ENCODE results near the gene WDR93. TPM values are rescaled to one million over a fixed set of nuclear protein-coding genes. Genes with fewer than 3 reads are reported as not detected.
"Not testable (repeated sequence)": the region's sequence is repeated elsewhere in the genome, so short reads cannot be mapped to it uniquely, and the experiment has no call there.

The WDR93 gene
- total RNA-seq, 1 donor from 2014 or later, result not detected

DNA sequence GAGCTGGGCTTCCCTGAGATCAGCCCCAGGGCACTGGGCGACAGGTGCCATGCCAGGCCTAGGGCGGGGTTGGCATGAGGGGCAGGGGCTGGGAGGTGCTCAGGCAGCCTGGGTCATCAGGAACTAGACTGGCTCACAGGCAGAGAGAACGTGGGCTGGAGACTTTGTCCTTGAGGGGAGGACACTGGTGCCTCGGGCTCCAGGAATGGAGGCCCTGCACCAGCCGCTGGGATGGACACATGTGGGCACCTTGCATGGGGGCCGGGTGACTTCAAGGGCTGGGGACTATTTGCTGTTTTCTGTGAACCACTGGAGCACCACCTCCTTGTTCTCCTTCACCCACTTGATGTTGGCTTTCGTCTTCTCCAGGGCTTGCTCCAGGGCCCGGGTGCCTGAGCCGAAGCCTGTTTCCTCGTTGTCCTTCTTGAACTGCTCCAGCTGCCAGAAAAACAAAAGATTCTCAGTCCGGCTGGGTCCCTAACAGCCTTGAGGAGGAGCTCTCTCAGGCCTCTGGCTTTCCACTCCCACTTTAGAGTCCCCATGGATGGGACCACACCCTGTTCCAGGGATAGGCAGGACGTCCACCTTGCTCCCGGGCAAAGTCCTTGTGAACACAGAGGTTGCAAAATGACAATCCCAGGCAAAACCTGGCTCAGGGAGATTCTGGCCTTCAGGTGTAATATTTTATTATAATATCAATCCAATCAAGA is 94.6 kb downstream of the WDR93 start:
- Mint-ChIP-seq H3K36me3 (ENCODE audit: unreplicated experiment) (peaks cover 10% of the 10 kb centered on the region), H3K4me3 (ENCODE audit: unreplicated experiment) (no peak overlapping the region), H3K27me3 (ENCODE audit: unreplicated experiment) (peaks cover 6% of the 10 kb centered on the region), H3K4me1 (ENCODE audit: low read depth, unreplicated experiment) (no peaks in the 10 kb centered on the region), H3K27ac (ENCODE audit: unreplicated experiment) (no peak overlapping the region), H3K9me3 (ENCODE audit: unreplicated experiment) (peaks cover 7% of the 10 kb centered on the region)
- TF ChIP-seq, protein P1, sequence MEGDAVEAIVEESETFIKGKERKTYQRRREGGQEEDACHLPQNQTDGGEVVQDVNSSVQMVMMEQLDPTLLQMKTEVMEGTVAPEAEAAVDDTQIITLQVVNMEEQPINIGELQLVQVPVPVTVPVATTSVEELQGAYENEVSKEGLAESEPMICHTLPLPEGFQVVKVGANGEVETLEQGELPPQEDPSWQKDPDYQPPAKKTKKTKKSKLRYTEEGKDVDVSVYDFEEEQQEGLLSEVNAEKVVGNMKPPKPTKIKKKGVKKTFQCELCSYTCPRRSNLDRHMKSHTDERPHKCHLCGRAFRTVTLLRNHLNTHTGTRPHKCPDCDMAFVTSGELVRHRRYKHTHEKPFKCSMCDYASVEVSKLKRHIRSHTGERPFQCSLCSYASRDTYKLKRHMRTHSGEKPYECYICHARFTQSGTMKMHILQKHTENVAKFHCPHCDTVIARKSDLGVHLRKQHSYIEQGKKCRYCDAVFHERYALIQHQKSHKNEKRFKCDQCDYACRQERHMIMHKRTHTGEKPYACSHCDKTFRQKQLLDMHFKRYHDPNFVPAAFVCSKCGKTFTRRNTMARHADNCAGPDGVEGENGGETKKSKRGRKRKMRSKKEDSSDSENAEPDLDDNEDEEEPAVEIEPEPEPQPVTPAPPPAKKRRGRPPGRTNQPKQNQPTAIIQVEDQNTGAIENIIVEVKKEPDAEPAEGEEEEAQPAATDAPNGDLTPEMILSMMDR (IDR thresholded peaks at IDR 0.05; ENCODE audit: partially characterized antibody, unreplicated experiment), result no peak
- DNase-seq, result no peak

DNA sequence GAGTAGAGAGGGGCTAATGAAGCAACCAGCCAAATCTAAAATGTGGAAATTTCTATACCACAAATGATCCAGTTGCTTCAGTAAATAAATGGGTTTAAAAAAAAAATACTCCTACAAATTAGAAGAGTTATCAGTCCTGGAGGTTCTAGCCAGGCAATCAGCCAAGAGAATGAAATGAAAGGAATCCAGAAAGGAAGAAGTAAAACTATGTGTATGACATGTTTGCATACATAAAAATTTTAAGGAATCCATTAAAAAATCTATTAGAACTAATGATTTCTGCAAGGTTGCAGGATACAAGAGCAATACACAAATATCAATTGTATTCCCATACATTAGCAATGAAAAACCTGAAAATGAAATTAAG is 95.1 kb downstream of the WDR93 start:
- Mint-ChIP-seq H3K9me3 (ENCODE audit: unreplicated experiment) (peaks cover 5% of the 10 kb centered on the region), H3K27ac (ENCODE audit: unreplicated experiment) (no peak overlapping the region), H3K36me3 (ENCODE audit: unreplicated experiment) (peaks cover 10% of the 10 kb centered on the region), H3K4me1 (ENCODE audit: low read depth, unreplicated experiment) (no peaks in the 10 kb centered on the region), H3K27me3 (ENCODE audit: unreplicated experiment) (peaks cover 6% of the 10 kb centered on the region), H3K4me3 (ENCODE audit: unreplicated experiment) (no peak overlapping the region)
- DNase-seq, result no peak
- TF ChIP-seq, protein P1 (IDR thresholded peaks at IDR 0.05; ENCODE audit: partially characterized antibody, unreplicated experiment), result no peak

GRCh38 chr15:89787944-89788343 is 97.3 kb downstream of the WDR93 start:
- Mint-ChIP-seq H3K27ac (ENCODE audit: unreplicated experiment) (no peak overlapping the region), H3K27me3 (ENCODE audit: unreplicated experiment) (peaks cover 2% of the 10 kb centered on the region), H3K4me3 (ENCODE audit: unreplicated experiment) (no peak overlapping the region), H3K4me1 (ENCODE audit: low read depth, unreplicated experiment) (no peaks in the 10 kb centered on the region), H3K36me3 (ENCODE audit: unreplicated experiment) (peaks cover 10% of the 10 kb centered on the region), H3K9me3 (ENCODE audit: unreplicated experiment) (peaks cover 3% of the 10 kb centered on the region)
- TF ChIP-seq, protein P1 (IDR thresholded peaks at IDR 0.05; ENCODE audit: partially characterized antibody, unreplicated experiment), result no peak
- no peak for DNase-seq

- not testable (repeated sequence) for H3K27ac Mint-ChIP-seq (ENCODE audit: unreplicated experiment); H3K4me3 Mint-ChIP-seq (ENCODE audit: unreplicated experiment); H3K9me3 Mint-ChIP-seq (ENCODE audit: unreplicated experiment); H3K27me3 Mint-ChIP-seq (ENCODE audit: unreplicated experiment); H3K4me1 Mint-ChIP-seq (ENCODE audit: low read depth, unreplicated experiment); DNase-seq
- H3K36me3 Mint-ChIP-seq (ENCODE audit: unreplicated experiment), result peaks cover 10% of the 10 kb centered on the region
These were observed 98.0 kb downstream of the WDR93 start for GRCh38 chr15:89788585-89788984.

- Mint-ChIP-seq H3K27ac (ENCODE audit: unreplicated experiment) (no peak overlapping the region), H3K4me3 (ENCODE audit: unreplicated experiment) (no peak overlapping the region), H3K9me3 (ENCODE audit: unreplicated experiment) (peaks cover 3% of the 10 kb centered on the region), H3K27me3 (ENCODE audit: unreplicated experiment) (peaks cover 2% of the 10 kb centered on the region), H3K36me3 (ENCODE audit: unreplicated experiment) (peaks cover 10% of the 10 kb centered on the region), H3K4me1 (ENCODE audit: low read depth, unreplicated experiment) (no peaks in the 10 kb centered on the region)
- TF ChIP-seq, protein P1 (IDR thresholded peaks at IDR 0.05; ENCODE audit: partially characterized antibody, unreplicated experiment), result no peak
- no peak for DNase-seq
These were observed 99.6 kb downstream of the WDR93 start for GRCh38 chr15:89790206-89790605.

All from glutamatergic neuron (in vitro differentiated cells).